ENCODE measurements around the gene RAE1.

DNA sequence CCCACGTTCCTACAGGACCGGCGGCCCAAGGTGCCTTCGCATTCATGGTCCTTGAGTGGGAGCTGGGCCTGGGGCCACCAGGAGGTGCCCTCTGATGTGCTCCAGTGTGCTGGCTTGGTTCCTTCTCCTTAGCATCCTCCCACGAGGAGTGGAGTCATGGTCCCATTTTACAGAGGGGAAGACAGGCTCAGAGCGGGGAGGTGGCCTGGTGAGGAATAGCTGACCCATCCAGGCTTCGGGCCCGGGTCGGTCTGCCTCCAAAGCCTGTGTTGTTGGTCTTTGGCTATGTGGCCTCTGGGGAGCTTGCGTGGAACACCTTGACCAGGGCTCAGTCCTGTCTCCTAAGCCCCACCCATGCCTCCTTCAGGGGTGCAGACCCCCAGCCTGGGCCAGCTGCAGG is 62.9 kb downstream of the RAE1 start:
- TF ChIP-seq POLR2A (IDR thresholded peaks at IDR 0.05; ENCODE audit: low read length) (no peak), GATA1 (IDR thresholded peaks at IDR 0.05; ENCODE audit: low read depth, low read length) (no peak)

Measured in erythroblast (primary cell).